Loucy (cell line): ENCODE measurements around the gene TSPAN13.

Source experiments
- EZH2phosphoT487 ChIP-seq: fragments of 200-600 bp; IDR thresholded peaks from 2 replicates; pipeline ENCODE4 v1.6.1; 2018; ENCODE audit warnings: antibody characterized with exemption, mild to moderate bottlenecking, moderate library complexity, borderline replicate concordance
- TF ChIP-seq, protein P1 (sequence below): fragments of 200-600 bp; sonication (generic); conservative IDR thresholded peaks from 2 replicates; pipeline ENCODE4 v1.5.1; 2014; ENCODE audit warnings: mild to moderate bottlenecking, antibody characterized with exemption, low read length

DNA sequence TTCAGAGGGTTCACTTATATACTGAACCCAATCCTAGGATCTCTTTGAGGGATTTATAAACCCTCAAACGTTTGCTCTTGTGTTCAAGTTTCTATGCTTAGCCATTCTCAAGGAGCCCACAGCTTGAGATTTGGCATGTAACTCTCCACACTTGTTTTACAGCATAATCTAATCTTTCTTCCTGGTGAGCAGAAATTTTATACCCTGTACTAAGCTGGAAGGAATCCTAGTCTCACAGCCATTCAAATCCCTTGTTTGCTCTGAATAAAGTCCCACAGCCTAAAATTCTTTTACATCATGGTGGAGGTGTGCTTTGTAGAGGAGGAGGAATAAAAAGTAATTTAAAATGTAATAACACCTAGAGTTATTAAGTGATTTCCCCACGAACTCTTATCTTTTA, 56.6 kb downstream of the TSPAN13 start:
- TF ChIP-seq, protein P1, sequence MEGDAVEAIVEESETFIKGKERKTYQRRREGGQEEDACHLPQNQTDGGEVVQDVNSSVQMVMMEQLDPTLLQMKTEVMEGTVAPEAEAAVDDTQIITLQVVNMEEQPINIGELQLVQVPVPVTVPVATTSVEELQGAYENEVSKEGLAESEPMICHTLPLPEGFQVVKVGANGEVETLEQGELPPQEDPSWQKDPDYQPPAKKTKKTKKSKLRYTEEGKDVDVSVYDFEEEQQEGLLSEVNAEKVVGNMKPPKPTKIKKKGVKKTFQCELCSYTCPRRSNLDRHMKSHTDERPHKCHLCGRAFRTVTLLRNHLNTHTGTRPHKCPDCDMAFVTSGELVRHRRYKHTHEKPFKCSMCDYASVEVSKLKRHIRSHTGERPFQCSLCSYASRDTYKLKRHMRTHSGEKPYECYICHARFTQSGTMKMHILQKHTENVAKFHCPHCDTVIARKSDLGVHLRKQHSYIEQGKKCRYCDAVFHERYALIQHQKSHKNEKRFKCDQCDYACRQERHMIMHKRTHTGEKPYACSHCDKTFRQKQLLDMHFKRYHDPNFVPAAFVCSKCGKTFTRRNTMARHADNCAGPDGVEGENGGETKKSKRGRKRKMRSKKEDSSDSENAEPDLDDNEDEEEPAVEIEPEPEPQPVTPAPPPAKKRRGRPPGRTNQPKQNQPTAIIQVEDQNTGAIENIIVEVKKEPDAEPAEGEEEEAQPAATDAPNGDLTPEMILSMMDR = no peak
- TF ChIP-seq EZH2phosphoT487 = no peak
